NCI-H2196 treated with DMSO at 0.1 percent for 48 hours (cell line): ENCODE measurements around the gene MLLT3.

Experiments
- DNase-seq: peaks from one replicate; lab custom pipeline; 2025; ENCODE audit not compliant: unreplicated experiment; lab: John Stamatoyannopoulos, UW

The MLLT3 gene

GRCh38 chr9:20428976-20429375 lies 193.3 kb downstream of the MLLT3 start:
- no peak for DNase-seq

- DNase-seq = no peak
These were observed 194.9 kb downstream of the MLLT3 start for GRCh38 chr9:20427359-20427758.

- DNase-seq = no peak
These were observed 196.3 kb downstream of the MLLT3 start for GRCh38 chr9:20426019-20426418.

DNA sequence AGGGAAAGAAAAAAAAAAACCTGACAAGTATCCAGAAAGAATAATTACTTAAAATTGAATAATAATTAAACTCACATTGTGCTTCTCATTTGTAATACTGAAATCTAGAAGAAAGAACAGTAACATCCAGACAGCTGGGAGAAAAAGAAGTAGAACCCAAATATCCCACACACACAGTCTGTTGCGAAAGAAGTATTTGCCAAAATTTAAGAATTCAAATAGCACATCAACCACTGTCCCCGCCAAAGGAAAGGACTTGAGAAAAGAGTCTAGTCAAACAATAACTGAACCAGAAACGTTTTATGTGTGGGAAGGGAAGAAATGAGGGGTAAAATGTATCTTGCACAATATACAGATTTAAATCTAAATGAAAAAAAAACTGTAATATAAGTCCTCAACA lies 202.8 kb downstream of the MLLT3 start:
- DNase-seq = no peak

GRCh38 chr9:20418485-20418884 lies 203.8 kb downstream of the MLLT3 start:
- no peak for DNase-seq

- no peak for DNase-seq
These were observed 204.8 kb downstream of the MLLT3 start for GRCh38 chr9:20417373-20418080.

- DNase-seq = no peak
These were observed 208.1 kb downstream of the MLLT3 start for GRCh38 chr9:20414150-20414549.

DNA sequence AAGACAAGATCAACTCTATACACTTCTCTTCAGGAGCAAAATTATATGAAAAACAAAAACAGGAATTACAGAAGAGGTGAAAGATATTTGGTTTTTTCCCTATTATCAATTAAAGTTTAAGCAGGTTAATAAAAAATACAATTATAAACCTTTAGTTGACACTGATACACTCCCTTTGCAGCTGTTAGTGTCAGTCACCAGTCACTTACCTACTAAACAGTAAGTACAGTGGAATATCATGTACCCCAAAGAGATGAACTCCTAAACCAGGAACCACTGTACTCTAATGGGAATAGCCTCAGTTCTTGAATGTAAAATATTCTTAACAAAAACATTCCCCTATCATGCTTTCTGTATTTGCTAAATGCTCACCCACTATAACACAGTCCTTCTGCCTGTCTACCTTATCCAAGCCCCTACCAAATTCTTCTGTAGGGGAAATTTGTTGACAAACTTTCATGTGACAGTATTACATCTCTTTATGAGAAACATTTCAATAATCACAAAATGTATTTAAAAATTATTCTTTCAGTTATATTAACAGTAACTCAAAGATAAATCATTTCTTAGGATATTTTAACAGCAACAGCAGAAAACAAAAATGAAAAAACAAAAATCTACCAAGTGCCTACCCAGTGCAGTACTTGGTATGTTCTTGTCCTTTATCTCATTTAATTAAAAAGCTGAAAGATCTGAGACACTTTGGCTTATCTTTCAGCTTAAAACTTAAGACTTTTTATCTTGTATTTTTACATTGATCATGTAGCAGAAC lies 212.8 kb downstream of the MLLT3 start:
- DNase-seq = no peak

DNA sequence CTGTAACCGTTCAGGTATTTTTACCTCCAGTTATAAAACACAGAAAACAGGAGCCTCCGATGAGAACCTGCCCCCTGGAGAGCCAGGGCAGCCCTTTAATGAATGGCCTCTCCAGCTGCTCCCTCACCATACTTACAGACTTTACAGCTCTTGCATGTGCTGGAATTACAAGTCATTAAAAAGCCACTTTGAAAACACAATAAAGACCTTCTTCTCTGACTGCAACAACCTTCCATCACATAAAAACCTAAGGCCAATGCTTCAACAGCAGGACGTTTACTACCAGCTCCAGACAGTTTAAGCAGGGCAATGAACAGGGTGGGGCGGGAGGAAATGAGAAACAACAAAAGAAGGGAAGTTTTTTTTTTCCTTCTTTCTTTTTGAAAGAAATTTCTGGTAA lies 213.8 kb downstream of the MLLT3 start:
- DNase-seq = no peak

GRCh38 chr9:20407013-20407412 lies 215.3 kb downstream of the MLLT3 start:
- DNase-seq = no peak

DNA sequence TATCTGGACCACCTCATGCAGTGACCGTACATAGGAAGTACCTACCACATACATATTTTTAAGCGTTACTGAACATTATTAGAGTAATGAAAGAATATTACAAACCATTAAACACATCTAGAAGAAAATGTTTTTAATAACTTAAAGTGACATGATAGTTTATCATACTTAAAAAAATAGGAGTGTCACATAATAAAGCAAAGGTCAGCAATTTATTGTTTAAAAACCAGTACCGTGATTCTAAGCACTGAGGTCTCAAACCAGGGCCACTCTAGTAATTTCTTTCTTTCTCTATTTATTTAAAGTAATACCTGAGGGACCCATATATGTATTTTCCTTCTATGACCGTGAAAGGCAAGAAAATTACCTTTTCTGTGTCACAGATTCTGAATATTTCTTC lies 216.0 kb downstream of the MLLT3 start:
- DNase-seq = no peak

GRCh38 chr9:20405616-20406015 lies 216.7 kb downstream of the MLLT3 start:
- no peak for DNase-seq

GRCh38 chr9:20405078-20405477 lies 217.2 kb downstream of the MLLT3 start:
- no peak for DNase-seq

DNA sequence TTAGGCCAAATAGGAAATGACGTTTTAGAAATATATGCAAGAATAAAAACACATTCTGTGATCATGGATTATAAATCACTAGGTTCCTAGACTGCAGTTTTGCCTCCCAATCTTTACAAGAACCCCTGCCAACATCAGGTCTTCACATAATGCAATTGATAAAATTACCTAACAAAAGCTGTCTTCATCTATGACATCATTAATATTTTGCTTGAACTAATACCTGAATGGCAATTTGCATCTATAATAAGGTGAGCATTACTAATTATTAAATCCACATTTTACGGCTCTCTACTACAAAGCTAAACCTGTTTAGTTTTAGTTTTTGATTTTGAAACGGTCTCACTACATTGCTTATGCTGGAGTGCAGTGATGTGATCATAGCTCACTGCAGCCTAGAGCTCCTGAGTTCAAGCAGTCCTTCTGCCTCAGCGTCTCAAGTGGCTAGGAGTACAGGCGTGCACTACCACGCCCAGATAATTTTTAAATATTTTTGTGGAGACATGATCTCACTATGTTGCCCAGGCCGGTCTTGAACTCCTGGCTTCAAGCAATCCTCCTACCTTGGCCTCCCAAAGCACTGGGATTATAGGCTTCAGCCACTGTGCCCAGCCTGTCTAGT lies 218.0 kb downstream of the MLLT3 start:
- no peak for DNase-seq

GRCh38 chr9:20403346-20403745 lies 219.0 kb downstream of the MLLT3 start:
- no peak for DNase-seq

GRCh38 chr9:20402273-20402875 lies 219.9 kb downstream of the MLLT3 start:
- DNase-seq = no peak

GRCh38 chr9:20398536-20399338 lies 223.6 kb downstream of the MLLT3 start:
- no peak for DNase-seq

DNA sequence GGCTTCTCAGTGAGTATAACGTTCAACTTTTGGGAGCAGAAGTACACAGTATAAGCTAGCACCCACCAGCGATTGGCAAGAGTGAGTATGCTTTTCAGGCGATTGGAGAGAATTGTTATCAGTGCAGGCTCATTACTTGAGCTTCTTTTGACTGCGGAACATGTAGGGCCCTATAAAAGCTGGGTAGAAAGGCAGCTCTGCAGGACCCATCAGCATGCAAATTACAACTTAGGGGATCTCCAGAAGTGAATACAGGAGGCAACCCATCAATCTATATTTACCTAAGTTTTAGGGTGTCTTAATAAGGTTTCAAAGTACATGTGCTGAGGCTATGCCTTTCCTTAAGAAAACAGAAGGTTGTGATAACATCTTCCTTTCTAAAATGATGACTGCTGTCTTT lies 225.0 kb downstream of the MLLT3 start:
- no peak for DNase-seq

DNA sequence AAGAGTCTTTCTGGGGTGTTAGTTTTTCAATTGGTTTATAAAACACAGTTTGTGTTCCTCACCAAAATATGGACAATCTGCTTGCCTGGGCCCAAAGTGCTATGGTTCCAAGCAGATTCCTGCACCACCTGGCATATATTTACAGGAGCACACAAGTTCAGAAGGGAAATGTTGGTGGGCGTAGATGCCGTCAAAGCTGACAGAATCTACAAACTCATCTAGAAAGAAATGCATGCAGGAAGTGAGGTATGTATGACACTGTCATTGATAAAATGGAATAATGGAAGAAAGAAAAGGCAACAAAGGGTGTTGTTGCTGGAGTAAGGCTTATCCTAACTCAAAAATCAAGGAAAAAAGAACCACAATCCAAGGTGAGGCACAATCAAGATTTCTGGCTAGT lies 225.8 kb downstream of the MLLT3 start:
- DNase-seq = no peak

DNA sequence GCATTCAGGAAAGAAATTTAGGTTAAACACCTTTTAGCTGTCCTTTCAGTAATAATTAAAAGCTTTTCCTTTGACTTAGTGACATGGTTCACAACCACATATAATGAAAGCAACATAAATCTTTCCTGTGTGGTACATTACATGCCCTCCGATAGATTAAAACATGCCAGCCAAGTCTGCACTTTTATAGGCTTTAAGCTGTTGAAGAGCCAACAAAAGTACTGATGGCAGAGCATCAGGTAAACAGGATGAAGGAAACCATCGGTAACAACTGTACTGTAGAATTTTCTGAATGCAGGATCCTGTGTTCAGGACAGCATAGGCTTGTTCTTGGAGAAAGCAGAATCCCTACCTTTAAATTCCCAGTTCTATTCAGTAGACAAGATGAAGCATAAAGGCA lies 226.6 kb downstream of the MLLT3 start:
- DNase-seq = no peak

GRCh38 chr9:20394969-20395368 lies 227.3 kb downstream of the MLLT3 start:
- no peak for DNase-seq
